Neural cell (in vitro differentiated cells): ENCODE results near the gene IFT74. TPM values are rescaled to one million over a fixed set of nuclear protein-coding genes. Genes with fewer than 3 reads are reported as not detected.

Experiments
- H2AFZ ChIP-seq: fragments of 200-600, 300-800 bp; sonication (generic), shearing (Covaris generic); 2 replicates; pipeline ENCODE4 v1.6.0; 2014; ENCODE audit warnings: low read depth, mild to moderate bottlenecking, antibody characterized with exemption, low read length, moderate library complexity
- H3F3A ChIP-seq: fragments of 200-600 bp; shearing (Covaris generic); 2 replicates; pipeline ENCODE4 v1.6.1; 2016; ENCODE audit warnings: mild to moderate bottlenecking, moderate library complexity, mixed read lengths, antibody characterized with exemption, low read length; ENCODE audit not compliant: insufficient read depth, poor library complexity, severe bottlenecking
- H3K27ac ChIP-seq: fragments of 200-600, 300-800 bp; sonication (generic), shearing (Covaris generic); 2 replicates; pipeline ENCODE4 v1.5.1; 2014; ENCODE audit warnings: mild to moderate bottlenecking, low read length, moderate library complexity
- H3K27me3 ChIP-seq: fragments of 300-800, 200-600 bp; sonication (generic), shearing (Covaris generic); 2 replicates; pipeline ENCODE4 v1.6.0; 2014; ENCODE audit warnings: mild to moderate bottlenecking, low read depth, low read length, moderate library complexity; ENCODE audit not compliant: insufficient read depth
- H3K36me3 ChIP-seq: fragments of 300-800, 200-600 bp; sonication (generic), shearing (Covaris generic); 2 replicates; pipeline ENCODE4 v1.5.1; 2014; ENCODE audit warnings: mild to moderate bottlenecking, antibody characterized with exemption, low read length, moderate library complexity; ENCODE audit not compliant: insufficient read depth
- H3K4me2 ChIP-seq: fragments of 300-800, 200-600 bp; sonication (generic), shearing (Covaris generic); 2 replicates; pipeline ENCODE4 v1.6.0; 2014; ENCODE audit warnings: mild to moderate bottlenecking, low read length
- H3K4me3 ChIP-seq: fragments of 300-800, 200-600 bp; sonication (generic), shearing (Covaris generic); 2 replicates; pipeline ENCODE4 v1.5.1; 2014; ENCODE audit warnings: mild to moderate bottlenecking, low read length, moderate library complexity
- H3K79me2 ChIP-seq: fragments of 200-600 bp; shearing (Covaris generic); replicated peaks from 2 replicates; pipeline ENCODE4 v1.6.0; 2014; ENCODE audit warnings: mild to moderate bottlenecking, low read length, moderate library complexity; ENCODE audit not compliant: insufficient read depth
- H3K9ac ChIP-seq: fragments of 300-800, 200-600 bp; sonication (generic), shearing (Covaris generic); 2 replicates; pipeline ENCODE4 v1.6.1; 2016; ENCODE audit warnings: mild to moderate bottlenecking, low read length, mixed read lengths
- H3K9me2 ChIP-seq: fragments of 200-600 bp; shearing (Covaris generic); 2 replicates; pipeline ENCODE4 v1.6.1; 2016; ENCODE audit warnings: mild to moderate bottlenecking, low read length, mixed read lengths; ENCODE audit not compliant: insufficient read depth
- H3K9me3 ChIP-seq: fragments of 200-600, 300-800 bp; sonication (generic), shearing (Covaris generic); 2 replicates; pipeline ENCODE4 v1.6.1; 2016; ENCODE audit warnings: mild to moderate bottlenecking, mixed run types, low read length, moderate library complexity, mixed read lengths
- H4K20me1 ChIP-seq: fragments of 200-600 bp; shearing (Covaris generic); 2 replicates; pipeline ENCODE4 v1.6.1; 2016; ENCODE audit warnings: mild to moderate bottlenecking, mixed run types; ENCODE audit not compliant: insufficient read depth
- CTCF ChIP-seq: fragments of 450-650 bp; IDR thresholded peaks from 2 replicates; pipeline ENCODE4 v1.5.1; 2014; ENCODE audit warnings: antibody characterized with exemption, mild to moderate bottlenecking, moderate library complexity; ENCODE audit not compliant: poor library complexity, severe bottlenecking
- EP300 ChIP-seq: fragments of 450-650 bp; conservative IDR thresholded peaks from 2 replicates; pipeline ENCODE4 v1.6.1; 2014; ENCODE audit warnings: antibody characterized with exemption, mild to moderate bottlenecking, moderate library complexity; ENCODE audit not compliant: poor library complexity, severe bottlenecking
- EZH2 ChIP-seq: fragments of 200-600, 300-800 bp; shearing (Covaris generic), sonication (generic); IDR thresholded peaks from 2 replicates; pipeline ENCODE4 v1.6.1; 2014; ENCODE audit warnings: antibody characterized with exemption, low read length, borderline replicate concordance, mild to moderate bottlenecking; ENCODE audit not compliant: insufficient read depth, poor library complexity, severe bottlenecking
- MXI1 ChIP-seq: fragments of 450-650 bp; conservative IDR thresholded peaks from 2 replicates; pipeline ENCODE4 v1.6.1; 2014; ENCODE audit warnings: antibody characterized with exemption, mild to moderate bottlenecking; ENCODE audit not compliant: poor library complexity, severe bottlenecking
- POLR2AphosphoS5 ChIP-seq: IDR thresholded peaks from 2 replicates; pipeline ENCODE4 v1.6.1; 2012
- RAD21 ChIP-seq: fragments of 450-650 bp; conservative IDR thresholded peaks from 2 replicates; pipeline ENCODE4 v1.6.1; 2014; ENCODE audit warnings: antibody characterized with exemption, mild to moderate bottlenecking, moderate library complexity
- REST ChIP-seq: IDR thresholded peaks from 2 replicates; pipeline ENCODE4 v1.6.1; 2012; ENCODE audit warnings: borderline replicate concordance
- SMC3 ChIP-seq: fragments of 450-650 bp; conservative IDR thresholded peaks from 2 replicates; pipeline ENCODE4 v1.6.1; 2014; ENCODE audit warnings: antibody characterized with exemption, mild to moderate bottlenecking, moderate library complexity; ENCODE audit not compliant: poor library complexity
- TAF1 ChIP-seq: IDR thresholded peaks from 2 replicates; pipeline ENCODE4 v1.6.1; 2012; ENCODE audit warnings: low read depth
- polyA plus RNA-seq: library from polyadenylated mRNA; depleted of rRNA; stranded (reverse); fragments of >200 nt; gene quantifications from 2 replicates; pipeline ENCODE4 v1.2.3, GENCODE V29; 2014

Gene IFT74
- polyA plus RNA-seq, 1 donor from 2014 or later = 10.9 TPM

- H3K79me2 ChIP-seq = no peaks in the 10 kb centered on the region
- no peak overlapping the region for H3K4me2 ChIP-seq
- H3K9me2 ChIP-seq = no peaks in the 10 kb centered on the region
- no peaks in the 10 kb centered on the region for H3K27me3 ChIP-seq
- no peak for TF ChIP-seq RAD21
- no peak for TF ChIP-seq EP300
- no peak for TF ChIP-seq TAF1
- TF ChIP-seq MXI1 = no peak
- no peak for TF ChIP-seq SMC3
- TF ChIP-seq REST = no peak
- no peak for TF ChIP-seq EZH2
- H3K36me3 ChIP-seq = no peaks in the 10 kb centered on the region
- H2AFZ ChIP-seq = no peak overlapping the region
- no peaks in the 10 kb centered on the region for H3F3A ChIP-seq
- H3K9me3 ChIP-seq = no peaks in the 10 kb centered on the region
- H3K4me3 ChIP-seq = no peak overlapping the region
- no peaks in the 10 kb centered on the region for H4K20me1 ChIP-seq
- H3K9ac ChIP-seq = no peak overlapping the region
- no peak overlapping the region for H3K27ac ChIP-seq
Observed at GRCh38 chr9:26995810-26996209, 39.6 kb downstream of the IFT74 start.

GRCh38 chr9:27003426-27004077 is 47.3 kb downstream of the IFT74 start:
- Histone ChIP-seq H3K4me2 (no peak overlapping the region), H3K9me2 (no peaks in the 10 kb centered on the region)
- TF ChIP-seq SMC3 = no peak
- no peak for TF ChIP-seq POLR2AphosphoS5
- TF ChIP-seq EP300 = no peak
- TF ChIP-seq REST = no peak
- no peak for TF ChIP-seq CTCF
- TF ChIP-seq RAD21 = no peak
- no peak for TF ChIP-seq TAF1
- no peak for TF ChIP-seq EZH2
- no peak for TF ChIP-seq MXI1

More at GRCh38 chr9:27003426-27004077, 47.3 kb downstream of the IFT74 start:
- no peaks in the 10 kb centered on the region for H3K36me3 ChIP-seq
- H3K27me3 ChIP-seq = no peaks in the 10 kb centered on the region
- no peaks in the 10 kb centered on the region for H3F3A ChIP-seq
- H3K9ac ChIP-seq = no peak overlapping the region
- no peak overlapping the region for H3K27ac ChIP-seq
- no peaks in the 10 kb centered on the region for H3K79me2 ChIP-seq
- H2AFZ ChIP-seq = no peak overlapping the region
- H3K4me3 ChIP-seq = no peak overlapping the region
- H3K9me3 ChIP-seq = no peaks in the 10 kb centered on the region
- no peaks in the 10 kb centered on the region for H4K20me1 ChIP-seq
